ENCODE data around the gene ZNF528. TPM values are rescaled to one million over a fixed set of nuclear protein-coding genes. Genes with fewer than 3 reads are reported as not detected.
A peak's percentile ranks its signal among the peaks of the same experiment; 100 is the strongest.

ZNF528 gene
- total and polyA plus RNA-seq, 8 donors = 17.5 to 89.5 (median 63.4) TPM

- ATAC-seq = no peak
- Histone ChIP-seq H3K9me3 (peaks cover 0 to 89% of the 10 kb centered on the region in 2 donors), H3K36me3 (peaks cover 4 to 52% of the 10 kb centered on the region in 2 donors), H3K4me3 (peak overlapping the region; percentile 56 to 58), H3K4me1 (no peaks in the 10 kb centered on the region), H3K27me3 (no peaks in the 10 kb centered on the region), H3K27ac (peak overlapping the region; percentile 92 to 94)
- TF ChIP-seq CTCF (IDR thresholded peaks at IDR 0.05) = no peak
- DNase-seq = no peak
- intact Hi-C loops (cut with DNase I) = no loop called here
Measured at GRCh38 chr19:52370341-52370710, 27.3 kb upstream of the ZNF528 start.

- H3K4me1 ChIP-seq = no peaks in the 10 kb centered on the region
- no peak for ATAC-seq
- no peaks in the 10 kb centered on the region for H3K27me3 ChIP-seq
- intact Hi-C loops (cut with DNase I) = no loop called here
- no peak overlapping the region for H3K4me3 ChIP-seq
- no peak for TF ChIP-seq CTCF (IDR thresholded peaks at IDR 0.05)
- peaks cover 3 to 97% of the 10 kb centered on the region in 2 donors for H3K9me3 ChIP-seq
- H3K36me3 ChIP-seq = peaks cover 0 to 67% of the 10 kb centered on the region in 2 donors
- H3K27ac ChIP-seq = no peak overlapping the region
- DNase-seq = no peak
Measured at GRCh38 chr19:52391135-52391534, 6.5 kb upstream of the ZNF528 start.

DNA sequence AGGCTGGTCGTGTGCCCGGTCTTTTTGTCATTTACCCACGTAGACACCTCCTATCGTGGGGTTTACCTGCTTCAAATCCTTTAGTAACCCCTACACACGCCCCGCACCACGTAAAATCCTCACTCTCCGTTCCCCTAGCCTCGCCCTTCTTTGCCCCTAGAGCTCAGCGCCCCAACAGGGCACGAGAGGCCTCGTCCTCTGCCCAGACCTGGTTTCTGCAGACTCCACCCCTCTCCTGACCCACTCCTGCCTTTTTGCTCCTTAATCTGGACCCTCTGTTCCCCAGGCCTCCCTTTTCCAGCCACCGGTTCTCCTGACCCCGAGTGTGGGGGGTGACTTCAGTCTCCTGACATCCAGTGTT lies 412 bp downstream of the ZNF528 start:
- DNase-seq (peak in 1 of 4 donors; percentile 6), ATAC-seq (peak; percentile 52)
- intact Hi-C loops (cut with DNase I) = no loop called here
- Histone ChIP-seq H3K4me3 (peak overlapping the region; percentile 55 to 60), H3K27ac (peak overlapping the region in 1 of 2 donors; percentile 69), H3K4me1 (peaks cover 0 to 9% of the 10 kb centered on the region in 2 donors), H3K36me3 (peaks cover 0 to 61% of the 10 kb centered on the region in 2 donors), H3K27me3 (no peaks in the 10 kb centered on the region), H3K9me3 (peaks cover 3 to 74% of the 10 kb centered on the region in 2 donors)
- TF ChIP-seq CTCF (IDR thresholded peaks at IDR 0.05) = no peak

DNA sequence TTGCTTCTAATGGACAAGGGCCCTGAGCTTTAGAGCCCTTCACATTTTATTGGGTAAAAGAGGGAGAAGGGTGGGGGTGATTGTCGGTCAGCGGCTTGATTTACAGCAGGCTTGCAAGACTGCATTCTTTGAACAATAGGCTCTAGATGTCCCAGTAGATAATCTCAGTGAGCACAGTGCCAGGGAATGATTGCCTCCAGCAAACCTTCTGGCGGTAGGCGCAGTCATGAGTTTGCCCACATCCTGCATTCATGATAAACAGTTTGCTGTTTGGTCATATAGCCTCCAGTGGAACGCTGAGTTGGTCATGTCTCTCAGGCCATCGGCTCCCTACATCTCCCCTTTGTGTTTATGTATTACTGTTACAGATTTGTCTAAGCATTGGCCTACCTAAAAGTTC lies 12.6 kb downstream of the ZNF528 start:
- H3K27me3 ChIP-seq = no peaks in the 10 kb centered on the region
- DNase-seq (no peak), ATAC-seq (no peak)
- no peak for TF ChIP-seq CTCF (IDR thresholded peaks at IDR 0.05)
- intact Hi-C loops (cut with DNase I) = no loop called here
- peaks cover 9 to 100% of the 10 kb centered on the region in 2 donors for H3K9me3 ChIP-seq
- H3K4me3 ChIP-seq = no peak overlapping the region
- H3K4me1 ChIP-seq = no peaks in the 10 kb centered on the region
- H3K36me3 ChIP-seq = peaks cover 0 to 99% of the 10 kb centered on the region in 2 donors
- no peak overlapping the region for H3K27ac ChIP-seq

DNA sequence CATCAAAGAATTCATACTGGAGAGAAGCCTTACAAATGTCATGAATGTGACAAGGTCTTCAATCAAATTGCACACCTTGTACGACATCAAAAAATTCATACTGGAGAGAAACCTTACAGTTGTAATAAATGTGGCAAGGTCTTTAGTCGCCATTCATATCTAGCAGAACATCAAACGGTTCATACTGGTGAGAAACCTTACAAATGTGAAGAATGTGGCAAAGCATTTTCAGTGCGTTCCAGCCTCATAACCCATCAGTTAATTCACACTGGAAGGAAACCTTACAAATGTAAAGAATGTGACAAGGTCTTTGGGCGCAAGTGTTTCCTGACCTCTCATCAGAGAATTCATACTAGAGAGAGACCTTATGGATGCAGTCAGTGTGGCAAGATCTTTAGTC lies 18.1 kb downstream of the ZNF528 start:
- TF ChIP-seq CTCF (IDR thresholded peaks at IDR 0.05) = no peak
- no peak for ATAC-seq
- no peaks in the 10 kb centered on the region for H3K4me1 ChIP-seq
- intact Hi-C loops (cut with DNase I) = no loop called here
- H3K9me3 ChIP-seq = peaks cover 23 to 100% of the 10 kb centered on the region in 2 donors
- H3K4me3 ChIP-seq = no peak overlapping the region
- H3K27me3 ChIP-seq = no peaks in the 10 kb centered on the region
- H3K27ac ChIP-seq = no peak overlapping the region
- no peak for DNase-seq
- H3K36me3 ChIP-seq = peaks cover 0 to 45% of the 10 kb centered on the region in 2 donors
